Testis (tissue), 3 donors: ENCODE measurements around the gene GLRX5. TPM values are rescaled to one million over a fixed set of nuclear protein-coding genes. Genes with fewer than 3 reads are reported as not detected.

Experiments used
- DNase-seq: peaks from one replicate; pipeline ENCODE4 v3.0.0-alpha.2; 2019
- H3K27ac ChIP-seq, 2 donors: fragments of 200-600 bp; sonication (generic); one replicate each; pipeline ENCODE4 v1.5.1; 2019
- H3K27me3 ChIP-seq: fragments of 200-600 bp; sonication (generic); one replicate; pipeline ENCODE4 v1.5.1; 2019
- H3K36me3 ChIP-seq: fragments of 200-600 bp; sonication (generic); one replicate; pipeline ENCODE4 v1.5.1; 2017; ENCODE audit warnings: low read depth; ENCODE audit errors: missing control alignments
- H3K4me1 ChIP-seq: fragments of 200-600 bp; sonication (generic); one replicate; pipeline ENCODE4 v1.5.1; 2019
- H3K4me3 ChIP-seq, 2 donors: fragments of 200-600 bp; sonication (generic); one replicate each; pipeline ENCODE4 v1.5.1; 2017 to 2019
- H3K9me3 ChIP-seq: fragments of 200-600 bp; sonication (generic); one replicate; pipeline ENCODE4 v1.5.1; 2017
- CTCF ChIP-seq, 3 experiments: fragments of 450-650 bp in 2 of 3; fragments of 200-600 bp in 1 of 3; sonication (generic) in 1 of 3; IDR thresholded peaks; one replicate each; pipeline ENCODE4 v1.5.1; 2016 to 2019; ENCODE audit warnings: antibody characterized with exemption in 3 of 3, mild to moderate bottlenecking in 2 of 3, moderate library complexity in 1 of 3
- POLR2A ChIP-seq: fragments of 450-650 bp; IDR thresholded peaks from one replicate; pipeline ENCODE4 v1.6.1; 2017; ENCODE audit warnings: antibody characterized with exemption, mild to moderate bottlenecking, moderate library complexity
- WGBS, 2 donors: methylation state at CpG; one replicate each; pipeline ENCODE4 v1.1.5; 2018; 5-methylcytosine and 5-hydroxymethylcytosine counted together
- intact Hi-C: fragments of 100-400 bp; cut with DNase I; formaldehyde crosslinking; loops from one replicate; pipeline ENCODE4 v1.15.1; 2023; ENCODE audit warnings: low total_unique reads
- polyA plus RNA-seq: library from polyadenylated mRNA; stranded (reverse); fragments of 350-450 nt; fragmentation: Illumina TruSeq; extraction: RNeasy Lipid Tissue Mini Kit (QIAGEN cat#74804); gene quantifications from one replicate; pipeline ENCODE4 v1.2.3, GENCODE V29; 2014; ENCODE audit warnings: low read depth, low replicate concordance; ENCODE audit not compliant: insufficient read depth
- total RNA-seq, 2 donors: library from RNA; depleted of rRNA; stranded (reverse); fragments of >200 nt; gene quantifications; one replicate each; pipeline ENCODE4 v1.2.3, GENCODE V29; 2016

Gene GLRX5
- total and polyA plus RNA-seq, 3 donors from 2014 or later = 83.9 to 101 (median 95.0) TPM

GRCh38 chr14:95498622-95499353 is 36.1 kb upstream of the GLRX5 start:
- peak; percentile 81 for DNase-seq
- intact Hi-C loops = no loop called here
- Histone ChIP-seq H3K9me3 (no peaks in the 10 kb centered on the region), H3K36me3 (no peaks in the 10 kb centered on the region), H3K4me1 (peaks cover 58% of the 10 kb centered on the region), H3K4me3 (no peak overlapping the region), H3K27me3 (no peaks in the 10 kb centered on the region), H3K27ac (peak overlapping the region; percentile 16 to 50)
- no peak for TF ChIP-seq POLR2A
- TF ChIP-seq CTCF (IDR thresholded peaks at IDR 0.05) = no peak
- 45 to 51% methylated on average over 6 to 9 of the region's 9 CpGs for WGBS, 2 donors

- intact Hi-C loops = no loop called here
- Histone ChIP-seq H3K27ac (peak overlapping the region; percentile 17 to 50), H3K36me3 (no peaks in the 10 kb centered on the region), H3K4me1 (peaks cover 58% of the 10 kb centered on the region), H3K27me3 (no peaks in the 10 kb centered on the region), H3K9me3 (no peaks in the 10 kb centered on the region), H3K4me3 (no peak overlapping the region)
- TF ChIP-seq CTCF (IDR thresholded peaks at IDR 0.05) = no peak
- TF ChIP-seq POLR2A = no peak
- 29 to 46% methylated on average over 1 of the region's 1 CpG for WGBS, 2 donors
- DNase-seq = no peak
These were observed 35.5 kb upstream of the GLRX5 start for GRCh38 chr14:95499354-95499750.

GRCh38 chr14:95500201-95500681 is 34.6 kb upstream of the GLRX5 start:
- Histone ChIP-seq H3K4me3 (no peak overlapping the region), H3K4me1 (peaks cover 58% of the 10 kb centered on the region), H3K27me3 (no peaks in the 10 kb centered on the region), H3K36me3 (no peaks in the 10 kb centered on the region), H3K27ac (peak overlapping the region; percentile 21 to 65), H3K9me3 (no peaks in the 10 kb centered on the region)
- DNase-seq = peak; percentile 69
- TF ChIP-seq POLR2A = no peak
- no peak for TF ChIP-seq CTCF (IDR thresholded peaks at IDR 0.05)
- 49% methylated on average over 14 of the region's 14 CpGs; no CpG with 5 or more reads in 1 of the 2 donors for WGBS, 2 donors
- intact Hi-C loops = no loop called here

- 50 to 63% methylated on average over 14 of the region's 14 CpGs for WGBS, 2 donors
- Histone ChIP-seq H3K4me1 (peaks cover 58% of the 10 kb centered on the region), H3K27ac (peak overlapping the region; percentile 21 to 65), H3K27me3 (no peaks in the 10 kb centered on the region), H3K36me3 (no peaks in the 10 kb centered on the region), H3K9me3 (no peaks in the 10 kb centered on the region), H3K4me3 (no peak overlapping the region)
- no peak for TF ChIP-seq CTCF (IDR thresholded peaks at IDR 0.05)
- TF ChIP-seq POLR2A = no peak
- intact Hi-C loops = no loop called here
- peak; percentile 60 for DNase-seq
These were observed 34.0 kb upstream of the GLRX5 start for GRCh38 chr14:95500772-95501401.
